Large intestine (tissue), 3 donors: ENCODE data around the gene B3GNT4. TPM values are rescaled to one million over a fixed set of nuclear protein-coding genes. Genes with fewer than 3 reads are reported as not detected.
"Not testable (repeated sequence)": the region's sequence is repeated elsewhere in the genome, so short reads cannot be mapped to it uniquely, and the experiment has no call there.

ENCODE experiments used
- DNase-seq, 2 donors: peaks; one replicate each; pipeline versions ENCODE4 v3.0.0 to v3.0.0-alpha.2; 2013
- H3K27ac ChIP-seq: one replicate; pipeline ENCODE4 v1.5.1; 2013; ENCODE audit warnings: low read length
- H3K27me3 ChIP-seq: 2 replicates; pipeline ENCODE4 v1.6.1; 2013; ENCODE audit warnings: low read length; ENCODE audit not compliant: control insufficient read depth, insufficient read depth
- H3K36me3 ChIP-seq: 2 replicates; pipeline ENCODE4 v1.6.1; 2013; ENCODE audit warnings: low read length; ENCODE audit not compliant: control insufficient read depth, insufficient read depth
- H3K4me1 ChIP-seq: one replicate; pipeline ENCODE4 v1.6.1; 2013; ENCODE audit warnings: low read length; ENCODE audit not compliant: control insufficient read depth, insufficient read depth
- H3K4me3 ChIP-seq: one replicate; pipeline ENCODE4 v1.5.1; 2013; ENCODE audit warnings: low read length
- H3K9me3 ChIP-seq: one replicate; pipeline ENCODE4 v1.6.1; 2013; ENCODE audit warnings: mild to moderate bottlenecking, low read depth, low read length, moderate library complexity; ENCODE audit not compliant: control insufficient read depth
- WGBS: methylation state at CpG from one replicate; pipeline ENCODE4 v1.1.5; 2013; ENCODE audit warnings: low lambda C conversion rate; ENCODE audit not compliant: insufficient coverage; 5-methylcytosine and 5-hydroxymethylcytosine counted together
- polyA plus RNA-seq: library from polyadenylated mRNA; unstranded; fragments of 120-200 nt; gene quantifications from one replicate; pipeline ENCODE4 v1.2.1, GENCODE V29; 2013

Gene B3GNT4
- polyA plus RNA-seq, 1 donor: 1.8 TPM

GRCh38 chr12:122244565-122245371 lies 41.3 kb downstream of the B3GNT4 start:
- WGBS: 90% methylated on average over 2 of the region's 11 CpGs
- H3K36me3 ChIP-seq: peaks cover 38% of the 10 kb centered on the region

GRCh38 chr12:122245553-122245952 lies 42.0 kb downstream of the B3GNT4 start:
- no peaks in the 10 kb centered on the region for H3K4me1 ChIP-seq
- peaks cover 43% of the 10 kb centered on the region for H3K36me3 ChIP-seq
- DNase-seq: no peak
- no peaks in the 10 kb centered on the region for H3K9me3 ChIP-seq
- WGBS: 100% methylated on average over 1 of the region's 1 CpG
- no peaks in the 10 kb centered on the region for H3K27me3 ChIP-seq
- no peak overlapping the region for H3K4me3 ChIP-seq
- no peak overlapping the region for H3K27ac ChIP-seq

More at GRCh38 chr12:122244565-122245371, 41.3 kb downstream of the B3GNT4 start:
- Histone ChIP-seq H3K27ac (no peak overlapping the region), H3K4me3 (no peak overlapping the region), H3K27me3 (no peaks in the 10 kb centered on the region), H3K4me1 (no peaks in the 10 kb centered on the region), H3K9me3 (no peaks in the 10 kb centered on the region)
- no peak for DNase-seq

- Histone ChIP-seq H3K36me3 (peaks cover 28% of the 10 kb centered on the region), H3K27ac (no peak overlapping the region)
Measured at GRCh38 chr12:122250047-122250446, 46.5 kb downstream of the B3GNT4 start.

GRCh38 chr12:122250536-122250935 lies 47.0 kb downstream of the B3GNT4 start:
- H3K4me3 ChIP-seq: no peak overlapping the region
- H3K27me3 ChIP-seq: no peaks in the 10 kb centered on the region
- H3K27ac ChIP-seq: no peak overlapping the region
- no peak for DNase-seq
- H3K4me1 ChIP-seq: no peaks in the 10 kb centered on the region
- H3K9me3 ChIP-seq: no peaks in the 10 kb centered on the region
- peaks cover 28% of the 10 kb centered on the region for H3K36me3 ChIP-seq
- WGBS: no CpG with 5 or more reads among the region's 8 CpGs

More at GRCh38 chr12:122250047-122250446, 46.5 kb downstream of the B3GNT4 start:
- Histone ChIP-seq H3K27me3 (no peaks in the 10 kb centered on the region), H3K4me1 (no peaks in the 10 kb centered on the region), H3K9me3 (no peaks in the 10 kb centered on the region), H3K4me3 (no peak overlapping the region)
- no CpG with 5 or more reads among the region's 6 CpGs for WGBS
- no peak for DNase-seq

- H3K4me3 ChIP-seq, H3K4me1 ChIP-seq, H3K27ac ChIP-seq, H3K9me3 ChIP-seq, DNase-seq, H3K27me3 ChIP-seq: not testable (repeated sequence)
- peaks cover 45% of the 10 kb centered on the region for H3K36me3 ChIP-seq
- no CpG with 5 or more reads among the region's 4 CpGs for WGBS
Measured at GRCh38 chr12:122258462-122258861, 55.0 kb downstream of the B3GNT4 start.

Other genes with a start within 250 kb of the B3GNT4 start
- 11.5 TPM for gene BCL7A, start 181.8 kb upstream of the B3GNT4 start, polyA plus RNA-seq
- 51.8 TPM for gene MLXIP, start 125.0 kb upstream of the B3GNT4 start, polyA plus RNA-seq
- not detected for gene IL31, start 29.5 kb upstream of the B3GNT4 start, polyA plus RNA-seq
- 2.0 TPM for gene LRRC43, start 20.6 kb upstream of the B3GNT4 start, polyA plus RNA-seq
- 56.7 TPM for gene DIABLO, start 22.3 kb downstream of the B3GNT4 start, polyA plus RNA-seq
- 18.3 TPM for gene VPS33A, start 62.8 kb downstream of the B3GNT4 start, polyA plus RNA-seq
- 37.3 TPM for gene CLIP1, start 219.0 kb downstream of the B3GNT4 start, polyA plus RNA-seq